GM20431 (cell line): Measurements from ENCODE around the gene FBLN7.

Source experiments
- in situ Hi-C: fragments of 300-500 bp; cut with MseI, MboI; formaldehyde crosslinking; loops from one replicate; pipeline ENCODE4 v1.15.0; 2020; ENCODE audit warnings: low sequenced_read_pairs; ENCODE audit not compliant: unreplicated experiment

FBLN7 gene

GRCh38 chr2:112216167-112216566 is 78.0 kb downstream of the FBLN7 start:
- in situ Hi-C loops, result no loop called here

- in situ Hi-C loops, result no loop called here
These were observed 79.7 kb downstream of the FBLN7 start for GRCh38 chr2:112217854-112218253.

- in situ Hi-C loops, result no loop called here
These were observed 82.0 kb downstream of the FBLN7 start for GRCh38 chr2:112220186-112220585.

GRCh38 chr2:112220831-112221230 is 82.6 kb downstream of the FBLN7 start:
- in situ Hi-C loops, result no loop called here

GRCh38 chr2:112229348-112229747 is 91.2 kb downstream of the FBLN7 start:
- in situ Hi-C loops, result loop anchor here (25.0 kb wide), 1 partner anchor 342 kb away; the partner anchor contains the start of genes ANAPC1 and MERTK

GRCh38 chr2:112230371-112230770 is 92.2 kb downstream of the FBLN7 start:
- in situ Hi-C loops, result loop anchor here (25.0 kb wide), 1 partner anchor 343 kb away; the partner anchor contains the start of genes ANAPC1 and MERTK
